ENCODE data around the gene SUN2. TPM values are rescaled to one million over a fixed set of nuclear protein-coding genes. Genes with fewer than 3 reads are reported as not detected.

The SUN2 gene
- total and polyA plus RNA-seq, 2 of the 13 experiments (the other 11 are each of a cell fraction or from before 2014, with no cell fraction given) = 45.6 to 56.6 TPM

GRCh38 chr22:38732251-38732815 lies 23.5 kb downstream of the SUN2 start:
- Histone ChIP-seq H3K36me3 (replicated peaks in 1 of 2; ENCODE audit: control insufficient read depth in 1 of 2, insufficient read depth in 2 of 2, low read length in 2 of 2) (peaks cover 26 to 52% of the 10 kb centered on the region in 2 experiments), H3K79me2 (ENCODE audit: insufficient read depth, low read length) (no peaks in the 10 kb centered on the region), H3K9ac (ENCODE audit: insufficient read depth, low read depth, low read length) (no peak overlapping the region), H4K20me1 (ENCODE audit: insufficient read depth, low read length) (peaks cover 11% of the 10 kb centered on the region; the same call in 1 of the 2 replicates), H3K4me3 (replicated peaks in 1 of 3; ENCODE audit: insufficient read depth in 1 of 3, low read depth in 2 of 3, low read length in 3 of 3) (no peak overlapping the region), H3K27ac (ENCODE audit: extremely low read length, insufficient read depth, low read length) (no peak overlapping the region), H3K4me1 (ENCODE audit: insufficient read depth, low read length) (peaks cover 32% of the 10 kb centered on the region), H3K4me2 (ENCODE audit: low read depth, low read length) (no peak overlapping the region), H3K27me3 (ENCODE audit: control insufficient read depth in 1 of 2, insufficient read depth in 2 of 2, low read length in 2 of 2) (no peaks in the 10 kb centered on the region; a peak in 1 of 5 replicates), H2AFZ (ENCODE audit: low read length) (no peak overlapping the region), H3K9me3 (ENCODE audit: low read length) (no peaks in the 10 kb centered on the region)
- ATAC-seq = no peak
- no peak for FAIRE-seq
- no peak for DNase-seq (ENCODE audit: low spot score)
- intact Hi-C loops (cut with micrococcal nuclease; ENCODE audit: unreplicated experiment) = no loop called here
- 92% methylated on average over 10 of the region's 13 CpGs for WGBS (ENCODE audit: low lambda C conversion rate)
- in situ Hi-C loops (cut with HindIII; ENCODE audit: extremely low pct_ligation_motif_present, low pct_unique_long_range_greater_than_20kb) = no loop called here
- peak in 1 of 2 experiments; percentile 27; a peak in 1 of 4 replicates for TF ChIP-seq POLR2A (IDR thresholded peaks at IDR 0.05; ENCODE audit: insufficient read depth in 1 of 2, low read depth in 2 of 2, low read length in 2 of 2)
- TF ChIP-seq POLR2AphosphoS2 (IDR thresholded peaks at IDR 0.05; ENCODE audit: low read depth, low read length) = 0 out of 2 replicates have a peak, but pooled peaks have one; percentile 13
- no peak for TF ChIP-seq IRF1 (CRISPR knock-in tag; IDR thresholded peaks at IDR 0.05; ENCODE audit: low read depth)
- TF ChIP-seq AGO2 (optimal IDR thresholded peaks at IDR 0.05; ENCODE audit: low read depth, low read length) = peak; percentile 29
- no peak for TF ChIP-seq DMTF1 (CRISPR knock-in tag; IDR thresholded peaks at IDR 0.05)
- TF ChIP-seq KDM3A (CRISPR knock-in tag; IDR thresholded peaks at IDR 0.05; ENCODE audit: low read depth) = no peak
- ChIA-PET POLR2A (interaction anchor here (0.8 to 3.4 kb wide), 5 partner anchors 14 to 34 kb away, joined by 3 to 22 read pairs (median 4); partner anchors contain the start of gene GTPBP1), CTCF (ENCODE audit: low intra/inter-chr PET ratio, low total read pairs) (interaction anchor here (1.2 kb wide), 1 partner anchor 136 kb away, joined by 3 read pairs; no protein-coding TSS in a partner anchor)
- no TSS peak for BruUV-seq (replicated peaks)

Measured in HepG2 (cell line).